ENCODE measurements around the gene SIGLEC11. TPM values are rescaled to one million over a fixed set of nuclear protein-coding genes. Genes with fewer than 3 reads are reported as not detected.

Gene SIGLEC11
- total and polyA plus RNA-seq, 2 donors (not counting 1 experiment from before 2014, with no cell fraction given) = 0.09 TPM; not detected in 1

DNA sequence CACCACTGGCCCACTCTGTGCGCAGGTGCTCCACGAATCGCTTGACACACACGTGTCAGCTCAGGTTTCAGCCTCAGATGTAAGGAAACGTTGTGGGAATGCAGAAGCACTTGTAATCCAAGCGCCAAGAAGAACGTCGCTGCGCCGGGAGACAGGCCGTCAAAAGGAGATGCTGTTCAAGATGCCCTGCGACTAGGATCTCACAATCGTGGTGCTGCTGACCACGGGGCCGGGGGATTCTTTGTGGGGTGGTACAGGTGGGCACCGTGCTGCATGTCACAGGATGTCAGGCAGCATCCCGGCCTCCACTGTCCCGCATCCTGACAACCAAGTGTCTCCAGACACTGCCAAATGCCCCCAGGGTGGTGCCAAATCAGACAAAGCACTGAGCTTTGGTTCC, 16.9 kb upstream of the SIGLEC11 start:
- Histone ChIP-seq H2AFZ (ENCODE audit: insufficient read depth, low read depth, low read length, poor library complexity, severe bottlenecking) (no peak overlapping the region), H3K27me3 (replicated peaks in 1 of 4; ENCODE audit: control extremely low read depth in 1 of 4, control insufficient read depth in 3 of 4, insufficient read depth in 4 of 4, low read length in 3 of 4) (no peaks in the 10 kb centered on the region), H3K4me3 (ENCODE audit: control extremely low read depth in 1 of 5, extremely low read depth in 1 of 5, insufficient read depth in 1 of 5, low read depth in 2 of 5, low read length in 4 of 5) (no peak overlapping the region), H3K36me3 (replicated peaks in 1 of 2; ENCODE audit: control extremely low read depth in 1 of 2, control insufficient read depth in 1 of 2, extremely low read depth in 1 of 2, insufficient read depth in 2 of 2, low read length in 1 of 2) (peaks cover 2 to 36% of the 10 kb centered on the region in 2 experiments), H3K4me2 (replicated peaks; ENCODE audit: low read depth, low read length, poor library complexity, severe bottlenecking) (no peak overlapping the region), H3K4me1 (ENCODE audit: control insufficient read depth in 2 of 2, insufficient read depth in 2 of 2, low read length in 2 of 2) (no peaks in the 10 kb centered on the region), H3K79me2 (ENCODE audit: control insufficient read depth, insufficient read depth, low read length) (no peaks in the 10 kb centered on the region), H3K27ac (ENCODE audit: low read length in 2 of 2) (no peak overlapping the region), H4K20me1 (ENCODE audit: control insufficient read depth, insufficient read depth, low read length, poor library complexity, severe bottlenecking) (no peaks in the 10 kb centered on the region), H3K9me3 (ENCODE audit: control extremely low read depth in 1 of 3, control insufficient read depth in 2 of 3, insufficient read depth in 1 of 3, low read length in 2 of 3) (no peaks in the 10 kb centered on the region), H3K9ac (ENCODE audit: low read length) (no peak overlapping the region)
- no peak for DNase-seq
- ATAC-seq (ENCODE audit: low read depth) = no peak
- ChIA-PET CTCF (interaction anchor here (1.5 kb wide), 1 partner anchor 41 kb away, joined by 4 read pairs; no protein-coding TSS in a partner anchor), POLR2A (no interaction called here)
- TF ChIP-seq CTCF (IDR thresholded peaks at IDR 0.05) (no peak), EZH2 (IDR thresholded peaks at IDR 0.05; ENCODE audit: borderline replicate concordance, insufficient read depth, low read depth, low read length, poor library complexity, severe bottlenecking) (no peak)
- intact Hi-C loops (cut with micrococcal nuclease) = no loop called here
- H3K4me1 Mint-ChIP-seq = no peaks in the 10 kb centered on the region
- no peaks in the 10 kb centered on the region for H3K9me3 Mint-ChIP-seq (ENCODE audit: insufficient read depth)
- H3K4me3 Mint-ChIP-seq = no peak overlapping the region
- WGBS (ENCODE audit: insufficient coverage) = 96% methylated on average over 18 of the region's 18 CpGs
- H3K27ac Mint-ChIP-seq = no peak overlapping the region
- H3K27me3 Mint-ChIP-seq = no peaks in the 10 kb centered on the region

GRCh38 chr19:49977076-49977475, 16.1 kb upstream of the SIGLEC11 start:
- H3K4me1 ChIP-seq (ENCODE audit: control insufficient read depth in 2 of 2, insufficient read depth in 2 of 2, low read length in 2 of 2) = no peaks in the 10 kb centered on the region
- 97% methylated on average over 13 of the region's 13 CpGs for WGBS (ENCODE audit: insufficient coverage)
- no peak overlapping the region for H3K4me3 ChIP-seq (ENCODE audit: control extremely low read depth in 1 of 5, extremely low read depth in 1 of 5, insufficient read depth in 1 of 5, low read depth in 2 of 5, low read length in 4 of 5)
- H3K27ac Mint-ChIP-seq = no peak overlapping the region
- intact Hi-C loops (cut with micrococcal nuclease) = no loop called here
- no peaks in the 10 kb centered on the region for H3K9me3 Mint-ChIP-seq (ENCODE audit: insufficient read depth)
- H3K4me3 Mint-ChIP-seq = no peak overlapping the region
- no peaks in the 10 kb centered on the region for H3K27me3 ChIP-seq (replicated peaks in 1 of 4; ENCODE audit: control extremely low read depth in 1 of 4, control insufficient read depth in 3 of 4, insufficient read depth in 4 of 4, low read length in 3 of 4)
- no peaks in the 10 kb centered on the region for H4K20me1 ChIP-seq (ENCODE audit: control insufficient read depth, insufficient read depth, low read length, poor library complexity, severe bottlenecking)
- H3K4me1 Mint-ChIP-seq = no peaks in the 10 kb centered on the region
- no peak overlapping the region for H3K27ac ChIP-seq (ENCODE audit: low read length in 2 of 2)
- POLR2A ChIA-PET = no interaction called here
- ATAC-seq (ENCODE audit: low read depth) = no peak
- no peaks in the 10 kb centered on the region for H3K9me3 ChIP-seq (ENCODE audit: control extremely low read depth in 1 of 3, control insufficient read depth in 2 of 3, insufficient read depth in 1 of 3, low read length in 2 of 3)
- H3K79me2 ChIP-seq (ENCODE audit: control insufficient read depth, insufficient read depth, low read length) = no peaks in the 10 kb centered on the region
- H3K27me3 Mint-ChIP-seq = no peaks in the 10 kb centered on the region
- H2AFZ ChIP-seq (ENCODE audit: insufficient read depth, low read depth, low read length, poor library complexity, severe bottlenecking) = no peak overlapping the region
- H3K36me3 ChIP-seq (replicated peaks in 1 of 2; ENCODE audit: control extremely low read depth in 1 of 2, control insufficient read depth in 1 of 2, extremely low read depth in 1 of 2, insufficient read depth in 2 of 2, low read length in 1 of 2) = peaks cover 2 to 36% of the 10 kb centered on the region in 2 experiments
- H3K9ac ChIP-seq (ENCODE audit: low read length) = no peak overlapping the region
- CTCF ChIA-PET = interaction anchor here (0.6 kb wide), 1 partner anchor 302 kb away, joined by 3 read pairs; no protein-coding TSS in a partner anchor
- DNase-seq = no peak
- no peak for TF ChIP-seq CTCF (IDR thresholded peaks at IDR 0.05)
- TF ChIP-seq EZH2 (IDR thresholded peaks at IDR 0.05; ENCODE audit: borderline replicate concordance, insufficient read depth, low read depth, low read length, poor library complexity, severe bottlenecking) = no peak
- H3K4me2 ChIP-seq (replicated peaks; ENCODE audit: low read depth, low read length, poor library complexity, severe bottlenecking) = no peak overlapping the region
